Measurements from ENCODE around the gene SDR42E2. TPM values are rescaled to one million over a fixed set of nuclear protein-coding genes. Genes with fewer than 3 reads are reported as not detected.

The SDR42E2 gene
- total RNA-seq, 1 donor from 2014 or later = not detected

- H3K27ac Mint-ChIP-seq (ENCODE audit: unreplicated experiment) = no peak overlapping the region
- no peaks in the 10 kb centered on the region for H3K4me1 Mint-ChIP-seq (ENCODE audit: unreplicated experiment)
- no peak for DNase-seq (ENCODE audit: extremely low spot score, unreplicated experiment)
- no peaks in the 10 kb centered on the region for H3K9me3 Mint-ChIP-seq (ENCODE audit: unreplicated experiment)
- H3K4me3 Mint-ChIP-seq (ENCODE audit: unreplicated experiment) = no peak overlapping the region
- H3K36me3 Mint-ChIP-seq (ENCODE audit: unreplicated experiment) = no peaks in the 10 kb centered on the region
- peaks cover 4% of the 10 kb centered on the region for H3K27me3 Mint-ChIP-seq (ENCODE audit: unreplicated experiment)
- TF ChIP-seq CTCF (IDR thresholded peaks at IDR 0.05) = no peak
Measured at GRCh38 chr16:22130528-22130927, 31.8 kb upstream of the SDR42E2 start.

- Mint-ChIP-seq H3K27me3 (ENCODE audit: unreplicated experiment) (peaks cover 15% of the 10 kb centered on the region), H3K4me3 (ENCODE audit: unreplicated experiment) (no peak overlapping the region), H3K9me3 (ENCODE audit: unreplicated experiment) (no peaks in the 10 kb centered on the region), H3K4me1 (ENCODE audit: unreplicated experiment) (no peaks in the 10 kb centered on the region), H3K27ac (ENCODE audit: unreplicated experiment) (no peak overlapping the region), H3K36me3 (ENCODE audit: unreplicated experiment) (no peaks in the 10 kb centered on the region)
- no peak for TF ChIP-seq CTCF (IDR thresholded peaks at IDR 0.05)
- DNase-seq (ENCODE audit: extremely low spot score, unreplicated experiment) = no peak
Measured at GRCh38 chr16:22132801-22133200, 29.5 kb upstream of the SDR42E2 start.

- Mint-ChIP-seq H3K27me3 (ENCODE audit: unreplicated experiment) (peaks cover 15% of the 10 kb centered on the region), H3K27ac (ENCODE audit: unreplicated experiment) (no peak overlapping the region), H3K9me3 (ENCODE audit: unreplicated experiment) (no peaks in the 10 kb centered on the region), H3K4me3 (ENCODE audit: unreplicated experiment) (no peak overlapping the region), H3K36me3 (ENCODE audit: unreplicated experiment) (no peaks in the 10 kb centered on the region), H3K4me1 (ENCODE audit: unreplicated experiment) (no peaks in the 10 kb centered on the region)
- TF ChIP-seq CTCF (IDR thresholded peaks at IDR 0.05) = no peak
- no peak for DNase-seq (ENCODE audit: extremely low spot score, unreplicated experiment)
Measured at GRCh38 chr16:22138482-22138881, 23.8 kb upstream of the SDR42E2 start.

- DNase-seq (ENCODE audit: extremely low spot score, unreplicated experiment) = no peak
- Mint-ChIP-seq H3K9me3 (ENCODE audit: unreplicated experiment) (no peaks in the 10 kb centered on the region), H3K27me3 (ENCODE audit: unreplicated experiment) (peaks cover 15% of the 10 kb centered on the region), H3K4me1 (ENCODE audit: unreplicated experiment) (no peaks in the 10 kb centered on the region), H3K36me3 (ENCODE audit: unreplicated experiment) (no peaks in the 10 kb centered on the region), H3K27ac (ENCODE audit: unreplicated experiment) (no peak overlapping the region), H3K4me3 (ENCODE audit: unreplicated experiment) (no peak overlapping the region)
- no peak for TF ChIP-seq CTCF (IDR thresholded peaks at IDR 0.05)
Measured at GRCh38 chr16:22139008-22139407, 23.3 kb upstream of the SDR42E2 start.

GRCh38 chr16:22139732-22140131 is 22.6 kb upstream of the SDR42E2 start:
- Mint-ChIP-seq H3K36me3 (ENCODE audit: unreplicated experiment) (no peaks in the 10 kb centered on the region), H3K27ac (ENCODE audit: unreplicated experiment) (no peak overlapping the region), H3K27me3 (ENCODE audit: unreplicated experiment) (peaks cover 15% of the 10 kb centered on the region), H3K4me1 (ENCODE audit: unreplicated experiment) (no peaks in the 10 kb centered on the region), H3K9me3 (ENCODE audit: unreplicated experiment) (no peaks in the 10 kb centered on the region), H3K4me3 (ENCODE audit: unreplicated experiment) (no peak overlapping the region)
- no peak for DNase-seq (ENCODE audit: extremely low spot score, unreplicated experiment)
- TF ChIP-seq CTCF (IDR thresholded peaks at IDR 0.05) = no peak

Data from osteocyte (in vitro differentiated cells).